Measurements from ENCODE around the gene HTR3D. TPM values are rescaled to one million over a fixed set of nuclear protein-coding genes. Genes with fewer than 3 reads are reported as not detected.
"Not testable (repeated sequence)": the region's sequence is repeated elsewhere in the genome, so short reads cannot be mapped to it uniquely, and the experiment has no call there.

Gene HTR3D
- total and polyA plus RNA-seq, 9 donors, result not detected

DNA sequence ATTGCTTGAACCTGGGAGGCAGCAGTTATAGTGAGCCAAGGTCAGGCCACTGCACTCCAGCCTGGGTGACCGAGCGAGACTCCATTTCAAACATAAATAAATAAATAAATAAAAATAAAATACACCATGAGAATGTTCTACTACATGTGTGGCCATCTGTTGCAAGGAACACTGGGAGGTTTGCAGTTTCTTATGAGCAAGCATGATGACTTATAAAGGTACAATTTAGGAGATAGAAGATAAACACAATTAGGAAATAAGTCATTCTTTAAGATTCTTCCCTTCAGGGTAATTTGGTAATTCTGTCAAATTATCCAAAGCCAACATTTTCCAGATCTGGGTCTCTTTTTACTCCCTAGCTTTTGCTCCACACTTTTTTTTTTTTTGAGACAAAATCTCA, 34.7 kb downstream of the HTR3D start:
- WGBS (ENCODE audit: insufficient coverage), result no CpG with 5 or more reads among the region's 2 CpGs
- Histone ChIP-seq H3K27me3 (ENCODE audit: control insufficient read depth, insufficient read depth, low read length) (no peaks in the 10 kb centered on the region), H3K9me3 (replicated peaks; ENCODE audit: control insufficient read depth, low read depth, low read length) (no peaks in the 10 kb centered on the region), H3K4me1 (ENCODE audit: control insufficient read depth, insufficient read depth, low read length) (no peaks in the 10 kb centered on the region), H3K4me3 (ENCODE audit: low read length) (no peak overlapping the region), H3K27ac (ENCODE audit: low read length) (no peak overlapping the region), H3K36me3 (ENCODE audit: control insufficient read depth, insufficient read depth, low read length) (no peaks in the 10 kb centered on the region)
- DNase-seq, result no peak

- no peaks in the 10 kb centered on the region for H3K36me3 ChIP-seq (ENCODE audit: control insufficient read depth, insufficient read depth, low read length)
- H3K27me3 ChIP-seq (ENCODE audit: control insufficient read depth, insufficient read depth, low read length), result no peaks in the 10 kb centered on the region
- DNase-seq, result no peak
- no peak overlapping the region for H3K4me3 ChIP-seq (ENCODE audit: low read length)
- no peak overlapping the region for H3K27ac ChIP-seq (ENCODE audit: low read length)
- 60% methylated on average over 1 of the region's 6 CpGs for WGBS (ENCODE audit: insufficient coverage)
- no peaks in the 10 kb centered on the region for H3K9me3 ChIP-seq (replicated peaks; ENCODE audit: control insufficient read depth, low read depth, low read length)
- H3K4me1 ChIP-seq (ENCODE audit: control insufficient read depth, insufficient read depth, low read length), result no peaks in the 10 kb centered on the region
Observed at GRCh38 chr3:184067573-184068055, 36.1 kb downstream of the HTR3D start.

DNA sequence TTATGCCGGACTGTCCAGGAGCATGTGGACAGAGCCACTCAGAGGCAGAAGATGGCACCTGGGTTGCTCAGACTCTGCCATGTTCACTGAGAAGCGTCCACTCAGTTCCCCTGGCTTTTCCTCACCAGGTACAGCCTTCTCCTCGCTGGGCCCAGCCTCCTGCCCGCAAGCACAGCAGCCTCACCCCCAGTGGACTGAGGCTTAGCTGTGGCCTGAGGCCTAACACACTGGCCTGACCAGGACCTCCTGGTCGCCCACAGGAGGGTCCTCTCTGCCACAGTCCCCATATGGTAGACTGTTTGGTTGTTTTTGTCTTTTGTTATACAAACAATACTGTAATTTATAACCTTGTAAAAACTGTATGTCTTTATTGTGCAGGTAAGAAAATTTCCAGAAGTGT, 36.8 kb downstream of the HTR3D start:
- Histone ChIP-seq H3K4me1 (ENCODE audit: control insufficient read depth, insufficient read depth, low read length) (no peaks in the 10 kb centered on the region), H3K27ac (ENCODE audit: low read length) (no peak overlapping the region), H3K9me3 (replicated peaks; ENCODE audit: control insufficient read depth, low read depth, low read length) (no peaks in the 10 kb centered on the region), H3K4me3 (ENCODE audit: low read length) (no peak overlapping the region), H3K36me3 (ENCODE audit: control insufficient read depth, insufficient read depth, low read length) (no peaks in the 10 kb centered on the region), H3K27me3 (ENCODE audit: control insufficient read depth, insufficient read depth, low read length) (no peaks in the 10 kb centered on the region)
- 86% methylated on average over 4 of the region's 5 CpGs for WGBS (ENCODE audit: insufficient coverage)
- no peak for DNase-seq

- not testable (repeated sequence) for H3K27me3 ChIP-seq (ENCODE audit: control insufficient read depth, insufficient read depth, low read length); H3K27ac ChIP-seq (ENCODE audit: low read length); H3K4me3 ChIP-seq (ENCODE audit: low read length); H3K36me3 ChIP-seq (ENCODE audit: control insufficient read depth, insufficient read depth, low read length); H3K9me3 ChIP-seq (replicated peaks; ENCODE audit: control insufficient read depth, low read depth, low read length); H3K4me1 ChIP-seq (ENCODE audit: control insufficient read depth, insufficient read depth, low read length); DNase-seq
- WGBS (ENCODE audit: insufficient coverage), result 94% methylated on average over 3 of the region's 7 CpGs
Observed at GRCh38 chr3:184071142-184071541, 39.6 kb downstream of the HTR3D start.

DNA sequence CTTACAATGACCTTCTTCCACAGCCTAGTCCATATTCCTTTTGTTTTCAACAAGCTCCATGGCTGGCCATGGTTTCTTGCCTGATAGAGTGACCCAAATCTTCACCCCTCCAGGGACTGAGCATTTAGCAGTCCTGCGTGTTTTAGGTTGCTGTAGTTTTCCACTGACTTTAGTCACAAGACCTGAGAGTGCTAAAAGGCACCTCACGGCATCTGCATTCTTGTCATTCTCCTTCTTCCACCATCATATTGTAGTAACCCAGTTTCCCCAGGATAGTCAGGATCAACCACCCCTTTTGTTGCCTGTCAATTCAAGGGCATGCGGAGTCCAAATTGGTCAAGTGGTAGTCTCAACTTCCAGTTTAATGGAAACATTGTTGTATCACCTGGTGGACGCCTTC, 42.1 kb downstream of the HTR3D start:
- WGBS (ENCODE audit: insufficient coverage), result 74% methylated on average over 3 of the region's 4 CpGs

GRCh38 chr3:184075901-184076300, 44.4 kb downstream of the HTR3D start:
- DNase-seq, result no peak
- WGBS (ENCODE audit: insufficient coverage), result 81% methylated on average over 3 of the region's 6 CpGs
- H3K27me3 ChIP-seq (ENCODE audit: control insufficient read depth, insufficient read depth, low read length), result no peaks in the 10 kb centered on the region
- no peaks in the 10 kb centered on the region for H3K36me3 ChIP-seq (ENCODE audit: control insufficient read depth, insufficient read depth, low read length)
- H3K4me1 ChIP-seq (ENCODE audit: control insufficient read depth, insufficient read depth, low read length), result no peaks in the 10 kb centered on the region
- H3K4me3 ChIP-seq (ENCODE audit: low read length), result no peak overlapping the region
- H3K9me3 ChIP-seq (replicated peaks; ENCODE audit: control insufficient read depth, low read depth, low read length), result no peaks in the 10 kb centered on the region
- H3K27ac ChIP-seq (ENCODE audit: low read length), result no peak overlapping the region

More for the DNA sequence above, 42.1 kb downstream of the HTR3D start:
- no peak for DNase-seq
- Histone ChIP-seq H3K4me3 (ENCODE audit: low read length) (no peak overlapping the region), H3K4me1 (ENCODE audit: control insufficient read depth, insufficient read depth, low read length) (no peaks in the 10 kb centered on the region), H3K9me3 (replicated peaks; ENCODE audit: control insufficient read depth, low read depth, low read length) (no peaks in the 10 kb centered on the region), H3K27ac (ENCODE audit: low read length) (no peak overlapping the region), H3K27me3 (ENCODE audit: control insufficient read depth, insufficient read depth, low read length) (no peaks in the 10 kb centered on the region), H3K36me3 (ENCODE audit: control insufficient read depth, insufficient read depth, low read length) (no peaks in the 10 kb centered on the region)

- Histone ChIP-seq H3K27ac (ENCODE audit: low read length) (no peak overlapping the region), H3K9me3 (replicated peaks; ENCODE audit: control insufficient read depth, low read depth, low read length) (no peaks in the 10 kb centered on the region), H3K4me1 (ENCODE audit: control insufficient read depth, insufficient read depth, low read length) (no peaks in the 10 kb centered on the region), H3K4me3 (ENCODE audit: low read length) (no peak overlapping the region), H3K27me3 (ENCODE audit: control insufficient read depth, insufficient read depth, low read length) (no peaks in the 10 kb centered on the region), H3K36me3 (ENCODE audit: control insufficient read depth, insufficient read depth, low read length) (no peaks in the 10 kb centered on the region)
- 76% methylated on average over 4 of the region's 5 CpGs for WGBS (ENCODE audit: insufficient coverage)
- no peak for DNase-seq
Observed at GRCh38 chr3:184077881-184078280, 46.3 kb downstream of the HTR3D start.

DNA sequence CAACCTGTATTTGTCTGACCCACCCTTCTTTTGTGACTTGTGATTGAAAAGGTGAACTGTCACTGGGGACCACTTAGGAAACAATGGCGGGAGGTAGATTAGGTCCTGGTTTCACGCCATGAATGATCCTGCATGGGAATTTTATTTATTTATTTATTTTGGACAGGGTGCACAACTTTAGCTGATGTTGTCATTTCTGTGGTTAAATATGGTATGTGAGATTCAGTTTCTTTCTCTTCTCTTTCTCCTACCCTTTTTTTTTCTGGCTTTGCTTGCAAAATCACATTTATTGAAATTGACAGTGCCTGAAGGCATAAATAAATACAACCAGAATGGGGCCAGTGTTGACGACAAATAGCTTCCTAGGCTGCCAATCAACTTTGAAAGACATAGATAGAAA, 47.3 kb downstream of the HTR3D start:
- Histone ChIP-seq H3K27ac (ENCODE audit: low read length) (no peak overlapping the region), H3K36me3 (ENCODE audit: control insufficient read depth, insufficient read depth, low read length) (no peaks in the 10 kb centered on the region), H3K9me3 (replicated peaks; ENCODE audit: control insufficient read depth, low read depth, low read length) (no peaks in the 10 kb centered on the region), H3K4me1 (ENCODE audit: control insufficient read depth, insufficient read depth, low read length) (no peaks in the 10 kb centered on the region), H3K27me3 (ENCODE audit: control insufficient read depth, insufficient read depth, low read length) (no peaks in the 10 kb centered on the region), H3K4me3 (ENCODE audit: low read length) (no peak overlapping the region)
- 78% methylated on average over 1 of the region's 3 CpGs for whole genome bisulfite sequencing (ENCODE audit: insufficient coverage)
- DNase-seq, result no peak

GRCh38 chr3:184081116-184081830, 49.7 kb downstream of the HTR3D start:
- H3K4me3 ChIP-seq (ENCODE audit: low read length), result no peak overlapping the region
- DNase-seq, result no peak
- H3K27me3 ChIP-seq (ENCODE audit: control insufficient read depth, insufficient read depth, low read length), result no peaks in the 10 kb centered on the region
- no peaks in the 10 kb centered on the region for H3K9me3 ChIP-seq (replicated peaks; ENCODE audit: control insufficient read depth, low read depth, low read length)
- H3K36me3 ChIP-seq (ENCODE audit: control insufficient read depth, insufficient read depth, low read length), result no peaks in the 10 kb centered on the region
- 75% methylated on average over 15 of the region's 16 CpGs for WGBS (ENCODE audit: insufficient coverage)
- H3K27ac ChIP-seq (ENCODE audit: low read length), result no peak overlapping the region
- H3K4me1 ChIP-seq (ENCODE audit: control insufficient read depth, insufficient read depth, low read length), result no peaks in the 10 kb centered on the region

GRCh38 chr3:184082034-184082433, 50.5 kb downstream of the HTR3D start:
- no peaks in the 10 kb centered on the region for H3K27me3 ChIP-seq (ENCODE audit: control insufficient read depth, insufficient read depth, low read length)
- DNase-seq, result no peak
- no peak overlapping the region for H3K27ac ChIP-seq (ENCODE audit: low read length)
- H3K36me3 ChIP-seq (ENCODE audit: control insufficient read depth, insufficient read depth, low read length), result no peaks in the 10 kb centered on the region
- 77% methylated on average over 10 of the region's 10 CpGs for WGBS (ENCODE audit: insufficient coverage)
- no peaks in the 10 kb centered on the region for H3K4me1 ChIP-seq (ENCODE audit: control insufficient read depth, insufficient read depth, low read length)
- H3K9me3 ChIP-seq (replicated peaks; ENCODE audit: control insufficient read depth, low read depth, low read length), result no peaks in the 10 kb centered on the region
- H3K4me3 ChIP-seq (ENCODE audit: low read length), result no peak overlapping the region

- H3K4me1 ChIP-seq (ENCODE audit: control insufficient read depth, insufficient read depth, low read length), result no peaks in the 10 kb centered on the region
- WGBS (ENCODE audit: insufficient coverage), result 69% methylated on average over 2 of the region's 2 CpGs
- DNase-seq, result no peak
- H3K27ac ChIP-seq (ENCODE audit: low read length), result no peak overlapping the region
- H3K27me3 ChIP-seq (ENCODE audit: control insufficient read depth, insufficient read depth, low read length), result no peaks in the 10 kb centered on the region
- no peak overlapping the region for H3K4me3 ChIP-seq (ENCODE audit: low read length)
- H3K36me3 ChIP-seq (ENCODE audit: control insufficient read depth, insufficient read depth, low read length), result no peaks in the 10 kb centered on the region
- no peaks in the 10 kb centered on the region for H3K9me3 ChIP-seq (replicated peaks; ENCODE audit: control insufficient read depth, low read depth, low read length)
Observed at GRCh38 chr3:184082465-184082864, 50.9 kb downstream of the HTR3D start.
